ENCODE data around the gene KCNJ9.

Gene KCNJ9

DNA sequence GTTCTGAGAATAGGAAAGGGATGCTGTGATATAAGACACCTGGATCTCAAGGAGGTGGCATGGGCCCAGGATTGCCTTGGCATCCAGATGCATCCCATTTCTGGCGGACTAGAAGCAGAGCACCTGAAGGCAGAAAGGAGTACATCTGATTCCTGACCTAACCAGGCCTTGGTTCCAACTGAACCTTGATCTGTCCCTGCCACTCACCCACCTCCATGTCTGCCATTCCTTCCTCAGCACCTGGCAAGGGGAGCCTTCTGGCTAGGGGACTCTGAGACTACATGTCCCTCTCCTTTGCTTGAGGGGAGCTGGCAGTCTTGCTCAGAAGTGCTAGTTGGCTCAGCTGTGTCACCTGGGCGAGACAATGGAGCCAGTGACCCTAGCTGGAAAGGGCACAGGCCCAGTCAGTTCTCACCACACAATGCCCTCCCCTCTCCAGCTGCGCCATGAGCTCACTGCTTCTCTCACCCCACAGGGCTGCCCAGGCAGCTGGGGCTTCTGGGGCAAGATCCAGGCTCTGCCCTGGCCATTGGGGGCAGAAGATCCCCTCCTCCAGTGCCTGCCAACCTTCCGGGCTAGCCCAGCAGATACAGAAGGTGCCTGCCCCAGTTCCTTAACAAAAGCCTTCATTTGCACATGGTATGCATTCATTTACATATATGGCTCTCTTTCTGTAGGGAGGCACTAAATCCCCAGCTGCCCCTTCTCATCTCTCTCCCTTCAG, 14.2 kb downstream of the KCNJ9 start:
- Histone ChIP-seq H3K14ac (ENCODE audit: low read length) (no peak overlapping the region), H3K79me1 (ENCODE audit: low read depth, low read length) (no peaks in the 10 kb centered on the region), H3K9ac (ENCODE audit: low read depth, low read length, poor library complexity) (peak overlapping the region; percentile 65), H4K8ac (ENCODE audit: low read depth, low read length) (no peak overlapping the region), H3K4me1 (ENCODE audit: control insufficient read depth in 2 of 2, insufficient read depth in 1 of 2, low read depth in 1 of 2, low read length in 2 of 2) (peaks cover 22 to 25% of the 10 kb centered on the region in 2 donors), H3K4me2 (ENCODE audit: insufficient read depth, low read length, poor library complexity, severe bottlenecking) (no peak overlapping the region), H2BK120ac (ENCODE audit: low read depth, low read length) (peak overlapping the region; percentile 29), H3K27me3 (ENCODE audit: control insufficient read depth in 3 of 3, insufficient read depth in 3 of 3, low read depth in 1 of 3, low read length in 3 of 3) (no peaks in the 10 kb centered on the region), H3K9me3 (replicated peaks in 1 of 2; ENCODE audit: control insufficient read depth in 2 of 2, insufficient read depth in 1 of 2, low read depth in 1 of 2, low read length in 2 of 2) (no peaks in the 10 kb centered on the region), H2AK5ac (ENCODE audit: low read depth, low read length) (no peak overlapping the region), H2BK12ac (ENCODE audit: low read length) (no peak overlapping the region), H2BK5ac (ENCODE audit: low read length) (no peak overlapping the region), H3K27ac (replicated peaks; ENCODE audit: low read length) (no peak overlapping the region), H3K18ac (ENCODE audit: low read length) (peak overlapping the region; percentile 22), H3K4ac (ENCODE audit: low read length) (no peak overlapping the region), H2AFZ (ENCODE audit: low read length) (no peak overlapping the region), H3K4me3 (ENCODE audit: low read length in 2 of 2) (no peak overlapping the region), H4K91ac (ENCODE audit: low read depth, low read length, poor library complexity) (no peak overlapping the region), H2BK15ac (ENCODE audit: low read length) (peak overlapping the region; percentile 3), H3K23ac (ENCODE audit: low read depth, low read length, poor library complexity) (no peak overlapping the region), H3K36me3 (replicated peaks in 1 of 2; ENCODE audit: control insufficient read depth in 2 of 2, insufficient read depth in 2 of 2, low read length in 2 of 2) (peaks cover 0 to 8% of the 10 kb centered on the region in 2 donors)
- no peak for DNase-seq (ENCODE audit: low spot score)
- whole genome bisulfite sequencing, 2 donors (ENCODE audit: extremely low coverage in 2 of 2, insufficient read length in 2 of 2, insufficient replicate concordance in 1 of 2): no CpG with 5 or more reads among the region's 4 CpGs

DNA sequence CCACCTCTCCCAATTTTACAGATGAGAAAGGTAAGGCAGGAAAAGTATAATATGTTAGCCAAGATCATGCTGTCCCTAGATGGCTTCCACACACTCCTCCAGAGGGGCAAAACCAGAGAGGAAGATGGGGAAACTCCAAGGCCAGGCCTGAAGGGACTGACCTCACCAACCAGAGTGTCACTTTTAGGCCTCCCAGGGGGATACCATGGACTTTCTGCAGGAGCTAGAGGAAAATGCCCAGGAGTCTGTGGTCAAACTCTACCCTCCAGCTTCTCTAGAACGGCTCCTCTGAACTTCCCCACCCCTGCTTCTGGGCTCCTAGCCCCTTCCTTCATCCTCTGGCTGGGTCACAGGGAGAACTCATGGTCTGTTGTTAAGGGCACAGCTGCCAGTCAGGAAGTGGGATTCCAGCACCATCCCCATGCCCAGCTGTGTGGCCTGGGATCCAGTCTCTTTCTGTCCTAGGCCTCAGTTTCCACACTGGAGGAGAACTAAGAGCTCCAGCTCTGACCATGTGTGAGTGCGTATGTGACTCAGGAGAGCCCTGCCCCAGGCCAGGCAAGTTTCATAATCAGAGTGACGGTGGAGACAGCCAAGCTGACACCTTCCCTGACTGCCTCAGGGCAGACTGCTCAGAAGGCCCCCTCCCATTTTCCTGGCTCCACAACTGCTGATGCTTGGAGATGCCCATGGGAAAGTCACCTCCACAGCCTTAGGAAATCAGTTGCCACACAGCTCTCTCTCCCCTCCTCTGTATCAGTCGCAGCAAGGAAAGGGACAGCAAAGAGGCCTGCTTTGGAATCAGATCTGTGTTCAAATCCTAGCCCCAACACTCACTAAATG, 15.2 kb downstream of the KCNJ9 start:
- no peaks in the 10 kb centered on the region for H3K9me3 ChIP-seq (replicated peaks in 1 of 2; ENCODE audit: control insufficient read depth in 2 of 2, insufficient read depth in 1 of 2, low read depth in 1 of 2, low read length in 2 of 2)
- no peak overlapping the region for H3K23ac ChIP-seq (ENCODE audit: low read depth, low read length, poor library complexity)
- no peak overlapping the region for H3K27ac ChIP-seq (replicated peaks; ENCODE audit: low read length)
- H4K91ac ChIP-seq (ENCODE audit: low read depth, low read length, poor library complexity): no peak overlapping the region
- H3K4ac ChIP-seq (ENCODE audit: low read length): no peak overlapping the region
- H3K4me2 ChIP-seq (ENCODE audit: insufficient read depth, low read length, poor library complexity, severe bottlenecking): no peak overlapping the region
- peak overlapping the region; percentile 60 for H2BK15ac ChIP-seq (ENCODE audit: low read length)
- H2BK5ac ChIP-seq (ENCODE audit: low read length): peak overlapping the region; percentile 27
- peaks cover 25 to 30% of the 10 kb centered on the region in 2 donors for H3K4me1 ChIP-seq (ENCODE audit: control insufficient read depth in 2 of 2, insufficient read depth in 1 of 2, low read depth in 1 of 2, low read length in 2 of 2)
- no peak overlapping the region for H2BK12ac ChIP-seq (ENCODE audit: low read length)
- no peak overlapping the region for H3K4me3 ChIP-seq (ENCODE audit: low read length in 2 of 2)
- no CpG with 5 or more reads among the region's 4 CpGs for WGBS, 2 donors (ENCODE audit: extremely low coverage in 2 of 2, insufficient read length in 2 of 2, insufficient replicate concordance in 1 of 2)
- no peak for DNase-seq (ENCODE audit: low spot score)
- H3K27me3 ChIP-seq (ENCODE audit: control insufficient read depth in 3 of 3, insufficient read depth in 3 of 3, low read depth in 1 of 3, low read length in 3 of 3): no peaks in the 10 kb centered on the region
- peak overlapping the region; percentile 64 for H2AK5ac ChIP-seq (ENCODE audit: low read depth, low read length)
- no peak overlapping the region for H4K8ac ChIP-seq (ENCODE audit: low read depth, low read length)
- H2AFZ ChIP-seq (ENCODE audit: low read length): no peak overlapping the region
- H3K18ac ChIP-seq (ENCODE audit: low read length): no peak overlapping the region
- H3K36me3 ChIP-seq (replicated peaks in 1 of 2; ENCODE audit: control insufficient read depth in 2 of 2, insufficient read depth in 2 of 2, low read length in 2 of 2): peaks cover 0 to 8% of the 10 kb centered on the region in 2 donors
- no peak overlapping the region for H3K9ac ChIP-seq (ENCODE audit: low read depth, low read length, poor library complexity)
- H2BK120ac ChIP-seq (ENCODE audit: low read depth, low read length): no peak overlapping the region
- H3K14ac ChIP-seq (ENCODE audit: low read length): no peak overlapping the region
- no peaks in the 10 kb centered on the region for H3K79me1 ChIP-seq (ENCODE audit: low read depth, low read length)

- peak overlapping the region; percentile 94 for H2AFZ ChIP-seq (ENCODE audit: low read length)
- H2BK120ac ChIP-seq (ENCODE audit: low read depth, low read length): no peak overlapping the region
- DNase-seq (ENCODE audit: low spot score): no peak
- H2BK5ac ChIP-seq (ENCODE audit: low read length): no peak overlapping the region
- no peak overlapping the region for H4K8ac ChIP-seq (ENCODE audit: low read depth, low read length)
- H3K23ac ChIP-seq (ENCODE audit: low read depth, low read length, poor library complexity): no peak overlapping the region
- H2BK12ac ChIP-seq (ENCODE audit: low read length): peak overlapping the region; percentile 36
- H3K4me3 ChIP-seq (ENCODE audit: low read length in 2 of 2): peak overlapping the region; percentile 59 to 84
- no peak overlapping the region for H3K18ac ChIP-seq (ENCODE audit: low read length)
- no peaks in the 10 kb centered on the region for H3K79me1 ChIP-seq (ENCODE audit: low read depth, low read length)
- no peaks in the 10 kb centered on the region for H3K9me3 ChIP-seq (replicated peaks in 1 of 2; ENCODE audit: control insufficient read depth in 2 of 2, insufficient read depth in 1 of 2, low read depth in 1 of 2, low read length in 2 of 2)
- WGBS, 2 donors (ENCODE audit: extremely low coverage in 2 of 2, insufficient read length in 2 of 2, insufficient replicate concordance in 1 of 2): no CpG with 5 or more reads among the region's 5 CpGs
- H3K9ac ChIP-seq (ENCODE audit: low read depth, low read length, poor library complexity): no peak overlapping the region
- H2BK15ac ChIP-seq (ENCODE audit: low read length): peak overlapping the region; percentile 16
- no peak overlapping the region for H3K27ac ChIP-seq (replicated peaks; ENCODE audit: low read length)
- H3K36me3 ChIP-seq (replicated peaks in 1 of 2; ENCODE audit: control insufficient read depth in 2 of 2, insufficient read depth in 2 of 2, low read length in 2 of 2): peaks cover 0 to 8% of the 10 kb centered on the region in 2 donors
- no peak overlapping the region for H4K91ac ChIP-seq (ENCODE audit: low read depth, low read length, poor library complexity)
- no peak overlapping the region for H3K14ac ChIP-seq (ENCODE audit: low read length)
- no peak overlapping the region for H3K4ac ChIP-seq (ENCODE audit: low read length)
- H3K27me3 ChIP-seq (ENCODE audit: control insufficient read depth in 3 of 3, insufficient read depth in 3 of 3, low read depth in 1 of 3, low read length in 3 of 3): no peaks in the 10 kb centered on the region
- H2AK5ac ChIP-seq (ENCODE audit: low read depth, low read length): peak overlapping the region; percentile 12
- peak overlapping the region; percentile 96 for H3K4me2 ChIP-seq (ENCODE audit: insufficient read depth, low read length, poor library complexity, severe bottlenecking)
- H3K4me1 ChIP-seq (ENCODE audit: control insufficient read depth in 2 of 2, insufficient read depth in 1 of 2, low read depth in 1 of 2, low read length in 2 of 2): peaks cover 25 to 38% of the 10 kb centered on the region in 2 donors
Observed at GRCh38 chr1:160097151-160097910, 16.0 kb downstream of the KCNJ9 start.

All from neuronal stem cell (in vitro differentiated cells).